Parathyroid adenoma (tissue), 2 donors: ENCODE measurements around the gene IGFBP4.
A peak's percentile ranks its signal among the peaks of the same experiment; 100 is the strongest.

ENCODE experiments used
- H2AFZ ChIP-seq: fragments of 300-600 bp; sonication (generic); one replicate; pipeline ENCODE4 v1.7.0; 2017; ENCODE audit warnings: antibody characterized with exemption, mild to moderate bottlenecking
- H3K27ac ChIP-seq: fragments of 300-600 bp; sonication (generic); one replicate; pipeline ENCODE4 v1.7.0; 2017
- H3K27me3 ChIP-seq: fragments of 300-600 bp; sonication (generic); one replicate; pipeline ENCODE4 v1.7.0; 2017; ENCODE audit warnings: low read length; ENCODE audit not compliant: control insufficient read depth, insufficient read depth
- H3K36me3 ChIP-seq: fragments of 300-600 bp; sonication (generic); one replicate; pipeline ENCODE4 v1.7.0; 2017; ENCODE audit warnings: low read length; ENCODE audit not compliant: control insufficient read depth, insufficient read depth
- H3K4me1 ChIP-seq: fragments of 300-600 bp; sonication (generic); one replicate; pipeline ENCODE4 v1.7.0; 2017; ENCODE audit warnings: control low read depth
- H3K4me2 ChIP-seq: fragments of 300-600 bp; sonication (generic); one replicate; pipeline ENCODE4 v1.7.0; 2017; ENCODE audit warnings: low read length
- H3K4me3 ChIP-seq: fragments of 300-600 bp; sonication (generic); one replicate; pipeline ENCODE4 v1.7.0; 2017; ENCODE audit warnings: low read depth, low read length
- H3K79me2 ChIP-seq: fragments of 300-600 bp; sonication (generic); one replicate; pipeline ENCODE4 v1.7.0; 2017; ENCODE audit warnings: control low read depth
- H3K9ac ChIP-seq: fragments of 300-600 bp; sonication (generic); one replicate; pipeline ENCODE4 v1.7.0; 2017; ENCODE audit warnings: mild to moderate bottlenecking
- H3K9me3 ChIP-seq: fragments of 300-600 bp; sonication (generic); one replicate; pipeline ENCODE4 v1.7.0; 2017; ENCODE audit warnings: low read length; ENCODE audit not compliant: control insufficient read depth
- CTCF ChIP-seq: fragments of 300-600 bp; sonication (generic); IDR thresholded peaks from one replicate; pipeline ENCODE4 v1.7.0; 2017; ENCODE audit warnings: antibody characterized with exemption, mild to moderate bottlenecking
- donor health status: primary hyperparathyroidism.

Gene IGFBP4

GRCh38 chr17:40448213-40448638 lies 5.0 kb downstream of the IGFBP4 start:
- Histone ChIP-seq H3K4me3 (peak overlapping the region; percentile 5), H3K79me2 (no peaks in the 10 kb centered on the region), H3K4me2 (no peak overlapping the region), H3K27me3 (no peaks in the 10 kb centered on the region), H3K9me3 (no peaks in the 10 kb centered on the region), H3K9ac (no peak overlapping the region), H3K4me1 (peaks cover 6% of the 10 kb centered on the region), H2AFZ (no peak overlapping the region), H3K36me3 (no peaks in the 10 kb centered on the region), H3K27ac (peak overlapping the region; percentile 53)
- TF ChIP-seq CTCF, result no peak

DNA sequence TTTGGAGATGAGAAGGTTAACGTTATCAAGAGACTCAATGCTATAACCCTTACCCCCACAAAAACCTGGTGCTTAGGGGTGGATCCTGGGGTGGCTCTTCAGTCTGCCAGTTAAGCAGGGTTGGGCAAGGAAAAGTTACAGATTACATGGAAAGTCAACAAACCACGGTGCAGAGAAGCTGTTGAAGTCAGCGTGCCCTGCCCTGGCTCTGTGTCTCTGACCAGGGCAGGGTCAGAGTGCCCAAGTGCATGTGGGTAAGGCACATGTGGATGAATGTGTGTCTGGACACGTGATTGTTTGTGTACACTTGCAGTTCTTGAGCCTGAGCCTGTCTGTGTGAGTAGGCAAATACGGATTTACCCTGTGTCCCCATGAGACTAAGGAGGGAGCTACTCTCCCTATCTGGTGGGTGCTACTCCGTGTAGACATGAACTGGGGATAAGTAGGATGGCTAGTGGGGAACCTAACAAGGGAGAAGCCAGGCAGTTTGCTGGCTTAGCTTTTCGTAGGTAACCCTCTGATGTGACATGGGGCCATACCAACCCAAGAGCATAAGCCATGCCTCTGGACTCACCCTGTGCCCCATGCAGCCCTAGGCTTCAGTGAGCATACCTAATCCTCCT lies 5.5 kb downstream of the IGFBP4 start:
- no peaks in the 10 kb centered on the region for H3K27me3 ChIP-seq
- no peak overlapping the region for H3K4me3 ChIP-seq
- H3K27ac ChIP-seq, result no peak overlapping the region
- no peak overlapping the region for H2AFZ ChIP-seq
- H3K79me2 ChIP-seq, result no peaks in the 10 kb centered on the region
- no peaks in the 10 kb centered on the region for H3K9me3 ChIP-seq
- no peak overlapping the region for H3K9ac ChIP-seq
- no peak for TF ChIP-seq CTCF
- peaks cover 6% of the 10 kb centered on the region for H3K4me1 ChIP-seq
- no peak overlapping the region for H3K4me2 ChIP-seq
- no peaks in the 10 kb centered on the region for H3K36me3 ChIP-seq

DNA sequence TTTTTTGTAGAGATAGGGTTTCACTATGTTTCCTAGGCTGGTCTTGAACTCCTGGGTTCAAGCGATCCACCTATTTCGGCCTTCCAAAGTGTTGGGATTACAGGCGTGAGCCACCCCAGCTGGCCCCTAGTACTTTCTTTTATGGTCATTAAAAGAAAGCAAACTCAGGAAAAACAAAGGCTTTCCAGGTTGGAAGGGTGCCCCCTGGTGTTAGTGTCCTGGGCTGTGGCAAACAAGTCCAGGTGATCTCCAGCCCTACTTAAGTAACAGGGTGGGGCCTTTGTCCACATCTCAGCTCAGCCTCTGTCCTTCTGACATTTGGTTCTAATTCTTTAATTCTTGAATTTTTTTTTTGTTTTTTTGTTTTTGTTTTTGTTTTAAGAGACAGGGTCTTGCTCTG lies 6.9 kb downstream of the IGFBP4 start:
- H3K9me3 ChIP-seq, result no peaks in the 10 kb centered on the region
- peaks cover 6% of the 10 kb centered on the region for H3K4me1 ChIP-seq
- no peak overlapping the region for H3K4me2 ChIP-seq
- H3K27me3 ChIP-seq, result no peaks in the 10 kb centered on the region
- H2AFZ ChIP-seq, result no peak overlapping the region
- no peaks in the 10 kb centered on the region for H3K36me3 ChIP-seq
- TF ChIP-seq CTCF, result peak; percentile 43
- no peak overlapping the region for H3K4me3 ChIP-seq
- H3K79me2 ChIP-seq, result no peaks in the 10 kb centered on the region
- no peak overlapping the region for H3K9ac ChIP-seq
- no peak overlapping the region for H3K27ac ChIP-seq

DNA sequence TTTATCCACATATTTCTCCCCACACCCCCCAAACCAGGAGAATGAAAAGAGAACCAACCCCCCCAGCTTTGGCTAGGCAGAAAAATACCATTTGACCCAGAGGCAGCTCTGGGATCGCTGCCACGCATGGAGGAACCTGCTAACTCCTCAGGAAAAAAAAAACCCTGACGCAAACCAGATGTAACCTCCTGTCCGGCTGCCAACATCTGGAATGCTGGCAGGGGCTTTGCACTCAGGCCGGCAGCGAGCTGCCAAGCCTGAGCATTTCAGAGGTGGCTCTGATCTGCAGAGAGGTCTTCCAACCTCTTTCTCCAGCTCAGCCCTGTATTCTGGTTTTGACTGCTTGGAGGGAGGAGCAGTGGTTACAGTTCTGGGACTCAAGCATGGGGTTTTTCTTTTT lies 8.2 kb downstream of the IGFBP4 start:
- H3K9ac ChIP-seq, result no peak overlapping the region
- no peak overlapping the region for H3K27ac ChIP-seq
- TF ChIP-seq CTCF, result no peak
- peak overlapping the region; percentile 25 for H3K4me2 ChIP-seq
- H3K79me2 ChIP-seq, result no peaks in the 10 kb centered on the region
- H3K27me3 ChIP-seq, result no peaks in the 10 kb centered on the region
- H3K9me3 ChIP-seq, result no peaks in the 10 kb centered on the region
- H2AFZ ChIP-seq, result no peak overlapping the region
- no peaks in the 10 kb centered on the region for H3K36me3 ChIP-seq
- H3K4me1 ChIP-seq, result peaks cover 6% of the 10 kb centered on the region
- no peak overlapping the region for H3K4me3 ChIP-seq

DNA sequence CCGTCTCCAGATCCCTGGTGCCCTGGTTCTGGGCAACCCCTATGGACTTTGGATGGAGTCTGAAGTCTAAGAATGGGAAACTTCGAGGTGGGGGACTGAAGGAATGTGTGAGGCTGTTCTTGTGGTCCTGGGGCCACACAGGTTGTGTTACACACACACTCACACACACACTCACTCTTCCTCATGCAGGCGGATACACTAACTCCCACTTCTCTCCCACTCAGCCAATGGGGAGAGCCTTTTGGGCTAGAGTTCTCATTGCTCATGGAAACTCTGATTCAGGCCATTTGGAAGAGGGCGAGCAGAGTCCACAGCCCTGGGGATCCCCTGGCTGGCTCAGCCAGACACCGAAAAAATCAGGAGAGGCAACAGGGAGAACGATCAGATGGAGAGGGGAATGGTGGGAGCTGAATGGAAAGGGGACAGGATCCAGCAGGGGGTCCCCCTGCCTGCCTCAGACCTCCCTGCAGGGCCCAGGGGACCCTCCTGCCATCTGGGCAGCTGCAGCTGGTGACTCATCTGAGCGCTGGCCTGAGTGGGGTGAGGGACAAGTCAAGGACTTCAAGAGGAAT lies 9.1 kb downstream of the IGFBP4 start:
- Histone ChIP-seq H3K4me2 (no peak overlapping the region), H3K9ac (no peak overlapping the region), H3K27ac (peak overlapping the region; percentile 39), H3K27me3 (no peaks in the 10 kb centered on the region), H2AFZ (no peak overlapping the region), H3K36me3 (no peaks in the 10 kb centered on the region), H3K4me1 (peaks cover 6% of the 10 kb centered on the region), H3K9me3 (no peaks in the 10 kb centered on the region), H3K79me2 (no peaks in the 10 kb centered on the region), H3K4me3 (no peak overlapping the region)
- TF ChIP-seq CTCF, result no peak
